ENCODE data around the gene CMSS1.

CMSS1 gene

DNA sequence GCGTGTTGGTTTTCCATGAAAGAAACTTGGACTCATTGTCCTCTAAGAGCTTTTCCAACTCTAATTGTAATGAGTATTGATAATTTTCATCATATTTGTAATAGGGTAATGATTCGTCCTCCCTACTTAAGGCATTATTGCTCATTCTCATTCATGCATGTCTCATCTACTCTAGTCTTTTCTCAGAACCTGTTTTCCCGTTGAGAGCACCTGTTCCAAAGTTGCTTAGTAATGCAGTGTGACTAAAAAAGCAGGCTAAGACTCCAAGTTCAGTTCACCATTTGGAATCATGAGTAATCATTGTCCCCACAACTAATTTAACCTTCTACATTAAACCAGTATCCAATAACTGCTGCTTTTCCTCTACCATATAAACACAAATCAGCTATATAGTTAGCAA is 212.7 kb downstream of the CMSS1 start:
- DNase-seq, result no peak
- Histone ChIP-seq H3K9me3 (replicated peaks; ENCODE audit: insufficient read depth, low read length) (no peaks in the 10 kb centered on the region), H3K9ac (ENCODE audit: low read length) (no peak overlapping the region), H3K27ac (ENCODE audit: low read length) (no peak overlapping the region), H3K4me3 (ENCODE audit: low read length) (no peak overlapping the region), H3K4me2 (ENCODE audit: low read depth, low read length) (no peak overlapping the region), H3F3A (ENCODE audit: insufficient read depth, low read length) (no peaks in the 10 kb centered on the region), H3K27me3 (replicated peaks; ENCODE audit: insufficient read depth, low read length) (no peaks in the 10 kb centered on the region), H4K20me1 (ENCODE audit: insufficient read depth, low read length) (no peaks in the 10 kb centered on the region), H3K4me1 (ENCODE audit: low read length) (0 out of 2 replicates have a peak, but pooled peaks cover 5% of the 10 kb centered on the region), H3K79me2 (ENCODE audit: low read length) (no peaks in the 10 kb centered on the region), H2AFZ (ENCODE audit: low read length) (no peak overlapping the region), H3K9me2 (replicated peaks; ENCODE audit: insufficient read depth, low read length) (no peaks in the 10 kb centered on the region), H3K36me3 (replicated peaks; ENCODE audit: insufficient read depth, low read length) (no peaks in the 10 kb centered on the region)
- TF ChIP-seq EZH2phosphoT487 (IDR thresholded peaks at IDR 0.05; ENCODE audit: low read length), result no peak

DNA sequence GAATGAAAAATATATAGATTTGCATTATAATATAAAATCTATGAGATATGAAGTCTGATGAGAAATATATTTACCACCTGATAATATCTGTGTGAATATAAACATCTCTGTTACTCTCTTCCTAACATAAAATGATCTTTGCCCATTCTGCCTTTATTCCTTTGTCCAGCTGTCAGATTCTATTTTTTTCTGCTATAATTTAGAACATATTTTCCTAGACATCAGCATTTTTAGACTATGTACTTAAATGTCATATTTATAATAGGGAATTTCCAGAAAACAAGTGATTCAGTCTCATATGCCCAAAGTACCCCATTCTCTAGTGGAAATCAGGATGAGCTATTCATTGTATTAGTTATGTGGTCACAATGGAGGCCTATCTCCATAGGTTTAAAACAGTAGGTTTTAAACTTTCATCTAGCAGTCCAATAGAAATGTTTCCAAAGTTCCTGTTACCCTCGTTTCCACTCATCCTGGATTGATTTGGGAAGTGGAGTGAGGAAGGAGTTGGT is 213.3 kb downstream of the CMSS1 start:
- Histone ChIP-seq H4K20me1 (ENCODE audit: insufficient read depth, low read length) (no peaks in the 10 kb centered on the region), H2AFZ (ENCODE audit: low read length) (no peak overlapping the region)

GRCh38 chr3:100032243-100032642 is 214.6 kb downstream of the CMSS1 start:
- no peak overlapping the region for H3K9ac ChIP-seq (ENCODE audit: low read length)
- H3K79me2 ChIP-seq (ENCODE audit: low read length), result no peaks in the 10 kb centered on the region
- H3K27ac ChIP-seq (ENCODE audit: low read length), result no peak overlapping the region
- H3K9me3 ChIP-seq (replicated peaks; ENCODE audit: insufficient read depth, low read length), result no peaks in the 10 kb centered on the region
- no peaks in the 10 kb centered on the region for H3F3A ChIP-seq (ENCODE audit: insufficient read depth, low read length)
- no peak overlapping the region for H3K4me2 ChIP-seq (ENCODE audit: low read depth, low read length)
- H3K4me3 ChIP-seq (ENCODE audit: low read length), result no peak overlapping the region
- 0 out of 2 replicates have a peak, but pooled peaks cover 5% of the 10 kb centered on the region for H3K4me1 ChIP-seq (ENCODE audit: low read length)
- H3K9me2 ChIP-seq (replicated peaks; ENCODE audit: insufficient read depth, low read length), result no peaks in the 10 kb centered on the region
- TF ChIP-seq CTCF (IDR thresholded peaks at IDR 0.05; ENCODE audit: low read length), result no peak
- no peak for TF ChIP-seq EZH2 (optimal IDR thresholded peaks at IDR 0.05; ENCODE audit: low read depth, low read length)
- no peak for TF ChIP-seq EZH2phosphoT487 (IDR thresholded peaks at IDR 0.05; ENCODE audit: low read length)
- DNase-seq, result no peak
- H2AFZ ChIP-seq (ENCODE audit: low read length), result no peak overlapping the region
- H3K36me3 ChIP-seq (replicated peaks; ENCODE audit: insufficient read depth, low read length), result no peaks in the 10 kb centered on the region
- H3K27me3 ChIP-seq (replicated peaks; ENCODE audit: insufficient read depth, low read length), result no peaks in the 10 kb centered on the region
- H4K20me1 ChIP-seq (ENCODE audit: insufficient read depth, low read length), result no peaks in the 10 kb centered on the region

More for the DNA sequence above, 213.3 kb downstream of the CMSS1 start:
- Histone ChIP-seq H3F3A (ENCODE audit: insufficient read depth, low read length) (no peaks in the 10 kb centered on the region), H3K9ac (ENCODE audit: low read length) (no peak overlapping the region), H3K4me2 (ENCODE audit: low read depth, low read length) (no peak overlapping the region), H3K9me3 (replicated peaks; ENCODE audit: insufficient read depth, low read length) (no peaks in the 10 kb centered on the region), H3K4me1 (ENCODE audit: low read length) (0 out of 2 replicates have a peak, but pooled peaks cover 5% of the 10 kb centered on the region), H3K27ac (ENCODE audit: low read length) (no peak overlapping the region), H3K79me2 (ENCODE audit: low read length) (no peaks in the 10 kb centered on the region), H3K9me2 (replicated peaks; ENCODE audit: insufficient read depth, low read length) (no peaks in the 10 kb centered on the region), H3K27me3 (replicated peaks; ENCODE audit: insufficient read depth, low read length) (no peaks in the 10 kb centered on the region), H3K36me3 (replicated peaks; ENCODE audit: insufficient read depth, low read length) (no peaks in the 10 kb centered on the region), H3K4me3 (ENCODE audit: low read length) (no peak overlapping the region)
- DNase-seq, result no peak
- TF ChIP-seq EZH2 (optimal IDR thresholded peaks at IDR 0.05; ENCODE audit: low read depth, low read length) (no peak), CTCF (IDR thresholded peaks at IDR 0.05; ENCODE audit: low read length) (no peak), EZH2phosphoT487 (IDR thresholded peaks at IDR 0.05; ENCODE audit: low read length) (no peak)

DNA sequence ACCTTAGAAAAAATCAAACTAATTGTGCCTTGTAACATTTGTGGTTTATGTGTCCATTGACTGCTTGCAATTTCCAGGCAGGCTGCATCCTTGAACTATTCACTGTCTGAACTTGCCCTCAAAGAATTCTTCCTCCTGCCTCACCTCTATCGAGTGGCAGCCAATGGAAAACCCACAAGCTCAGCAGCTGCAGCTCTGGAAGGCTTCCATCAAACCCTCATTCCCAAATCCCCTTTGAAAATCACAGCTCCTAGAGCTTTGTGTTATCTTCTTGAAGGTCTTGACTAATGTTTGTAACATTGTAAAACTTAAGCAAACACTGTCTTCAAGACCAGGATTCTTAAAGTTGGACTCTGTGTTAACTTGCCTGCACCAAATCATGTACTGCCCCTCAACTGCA is 215.5 kb downstream of the CMSS1 start:
- H3K27ac ChIP-seq (ENCODE audit: low read length), result no peak overlapping the region

More for the DNA sequence above, 215.5 kb downstream of the CMSS1 start:
- no peaks in the 10 kb centered on the region for H4K20me1 ChIP-seq (ENCODE audit: insufficient read depth, low read length)
- no peak for DNase-seq
- no peak overlapping the region for H3K9ac ChIP-seq (ENCODE audit: low read length)
- H3K4me1 ChIP-seq (ENCODE audit: low read length), result no peaks in the 10 kb centered on the region
- no peaks in the 10 kb centered on the region for H3K79me2 ChIP-seq (ENCODE audit: low read length)
- H3K36me3 ChIP-seq (replicated peaks; ENCODE audit: insufficient read depth, low read length), result no peaks in the 10 kb centered on the region
- TF ChIP-seq EZH2 (optimal IDR thresholded peaks at IDR 0.05; ENCODE audit: low read depth, low read length), result no peak
- H3K27me3 ChIP-seq (replicated peaks; ENCODE audit: insufficient read depth, low read length), result no peaks in the 10 kb centered on the region
- H3K4me3 ChIP-seq (ENCODE audit: low read length), result no peak overlapping the region
- no peaks in the 10 kb centered on the region for H3K9me2 ChIP-seq (replicated peaks; ENCODE audit: insufficient read depth, low read length)
- no peaks in the 10 kb centered on the region for H3F3A ChIP-seq (ENCODE audit: insufficient read depth, low read length)
- H2AFZ ChIP-seq (ENCODE audit: low read length), result no peak overlapping the region
- no peaks in the 10 kb centered on the region for H3K9me3 ChIP-seq (replicated peaks; ENCODE audit: insufficient read depth, low read length)
- no peak overlapping the region for H3K4me2 ChIP-seq (ENCODE audit: low read depth, low read length)

Measured in MM.1S (cell line).